Cardiac muscle cell (in vitro differentiated cells and primary cell): ENCODE measurements around the gene IGSF1. TPM values are rescaled to one million over a fixed set of nuclear protein-coding genes. Genes with fewer than 3 reads are reported as not detected.

ENCODE experiments used
- DNase-seq, 2 donors: peaks; one replicate each; pipeline versions ENCODE4 v3.0.0 to v3.0.0-alpha.2; 2010 to 2017; ENCODE audit warnings: low read depth in 1 of 2, low spot score in 1 of 2
- H3K27ac ChIP-seq: fragments of 200-600 bp; sonication (generic); 2 replicates; pipeline ENCODE4 v1.5.1; 2016
- H3K27me3 ChIP-seq: fragments of 200-600 bp; sonication (generic); 2 replicates; pipeline ENCODE4 v1.6.0; 2016; ENCODE audit warnings: control low read depth
- H3K36me3 ChIP-seq: fragments of 200-600 bp; sonication (generic); 2 replicates; pipeline ENCODE4 v1.5.1; 2016; ENCODE audit warnings: control low read depth
- H3K4me1 ChIP-seq: fragments of 200-600 bp; sonication (generic); 2 replicates; pipeline ENCODE4 v1.8.1; 2017; ENCODE audit warnings: low read depth, mild to moderate bottlenecking, mixed run types
- H3K4me3 ChIP-seq: fragments of 200-600 bp; sonication (generic); 2 replicates; pipeline ENCODE4 v1.5.1; 2016; ENCODE audit warnings: mild to moderate bottlenecking
- H3K9me3 ChIP-seq: fragments of 200-600 bp; sonication (generic); 2 replicates; pipeline ENCODE4 v1.5.1; 2017; ENCODE audit warnings: low read depth, mild to moderate bottlenecking, control low read depth
- polyA plus RNA-seq: library from polyadenylated mRNA; unstranded; fragments of >200 nt; fragmentation: Nextera tagmentation; extraction: Ambion mirVana; gene quantifications from 2 replicates; pipeline ENCODE4 v1.2.1, GENCODE V29; 2016
- total RNA-seq: library from RNA; depleted of rRNA; stranded (reverse); fragments of >200 nt; gene quantifications from 2 replicates; pipeline ENCODE4 v1.2.3, GENCODE V29; 2016
- TF ChIP-seq, protein P1 (sequence below): IDR thresholded peaks from 2 replicates; pipeline ENCODE4 v1.5.1; 2012; ENCODE audit warnings: low read depth, mild to moderate bottlenecking, low read length

Gene IGSF1
- total and polyA plus RNA-seq, 2 experiments from 2014 or later, result 6.5 TPM

DNA sequence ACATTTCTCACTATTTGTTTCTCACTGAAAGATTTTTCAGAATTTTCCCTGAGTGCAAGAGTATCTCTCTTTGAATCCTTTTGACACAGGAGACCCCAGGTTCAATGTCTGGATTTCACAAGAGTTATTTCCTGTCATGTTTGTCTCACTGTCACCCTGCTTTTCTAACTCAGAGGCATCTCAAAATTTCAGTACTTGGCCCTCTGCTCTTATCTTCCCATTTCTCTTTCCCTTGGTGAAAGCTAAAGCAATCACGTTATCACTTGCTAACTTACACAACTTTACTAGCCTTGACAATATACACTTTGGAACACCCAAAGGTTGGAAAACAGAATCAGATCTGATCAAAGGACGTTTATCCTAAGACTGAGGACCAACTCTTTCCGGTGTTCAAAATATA is 17.3 kb downstream of the IGSF1 start:
- no peak overlapping the region for H3K4me3 ChIP-seq
- peaks cover 12% of the 10 kb centered on the region for H3K4me1 ChIP-seq
- no peaks in the 10 kb centered on the region for H3K27me3 ChIP-seq
- DNase-seq, result no peak
- H3K9me3 ChIP-seq, result no peaks in the 10 kb centered on the region
- H3K36me3 ChIP-seq, result no peaks in the 10 kb centered on the region
- TF ChIP-seq, protein P1, sequence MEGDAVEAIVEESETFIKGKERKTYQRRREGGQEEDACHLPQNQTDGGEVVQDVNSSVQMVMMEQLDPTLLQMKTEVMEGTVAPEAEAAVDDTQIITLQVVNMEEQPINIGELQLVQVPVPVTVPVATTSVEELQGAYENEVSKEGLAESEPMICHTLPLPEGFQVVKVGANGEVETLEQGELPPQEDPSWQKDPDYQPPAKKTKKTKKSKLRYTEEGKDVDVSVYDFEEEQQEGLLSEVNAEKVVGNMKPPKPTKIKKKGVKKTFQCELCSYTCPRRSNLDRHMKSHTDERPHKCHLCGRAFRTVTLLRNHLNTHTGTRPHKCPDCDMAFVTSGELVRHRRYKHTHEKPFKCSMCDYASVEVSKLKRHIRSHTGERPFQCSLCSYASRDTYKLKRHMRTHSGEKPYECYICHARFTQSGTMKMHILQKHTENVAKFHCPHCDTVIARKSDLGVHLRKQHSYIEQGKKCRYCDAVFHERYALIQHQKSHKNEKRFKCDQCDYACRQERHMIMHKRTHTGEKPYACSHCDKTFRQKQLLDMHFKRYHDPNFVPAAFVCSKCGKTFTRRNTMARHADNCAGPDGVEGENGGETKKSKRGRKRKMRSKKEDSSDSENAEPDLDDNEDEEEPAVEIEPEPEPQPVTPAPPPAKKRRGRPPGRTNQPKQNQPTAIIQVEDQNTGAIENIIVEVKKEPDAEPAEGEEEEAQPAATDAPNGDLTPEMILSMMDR, result no peak
- peak overlapping the region; percentile 49 for H3K27ac ChIP-seq

DNA sequence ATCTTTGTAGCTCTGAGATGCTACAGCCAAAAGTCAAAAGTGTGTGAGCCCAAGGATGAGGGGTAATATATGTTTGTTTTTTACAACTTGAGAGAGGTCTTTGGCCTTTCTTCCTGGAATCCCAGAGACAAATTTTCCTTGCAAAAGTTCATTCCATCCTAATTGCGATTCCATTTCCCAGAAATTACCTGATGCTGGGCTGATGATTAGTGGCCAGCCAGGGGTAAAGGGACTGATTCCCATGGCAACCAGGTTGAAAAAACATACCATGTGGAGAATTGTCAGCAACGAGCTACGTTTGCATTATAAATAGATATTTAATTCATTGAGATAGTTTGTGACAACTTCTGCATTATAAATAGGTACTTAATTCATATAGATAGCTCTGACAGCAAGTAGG is 17.8 kb downstream of the IGSF1 start:
- H3K9me3 ChIP-seq, result no peaks in the 10 kb centered on the region
- DNase-seq, result no peak
- H3K36me3 ChIP-seq, result no peaks in the 10 kb centered on the region
- no peak overlapping the region for H3K4me3 ChIP-seq
- TF ChIP-seq, protein P1, result no peak
- no peaks in the 10 kb centered on the region for H3K27me3 ChIP-seq
- H3K4me1 ChIP-seq, result peaks cover 12% of the 10 kb centered on the region
- H3K27ac ChIP-seq, result no peak overlapping the region

DNA sequence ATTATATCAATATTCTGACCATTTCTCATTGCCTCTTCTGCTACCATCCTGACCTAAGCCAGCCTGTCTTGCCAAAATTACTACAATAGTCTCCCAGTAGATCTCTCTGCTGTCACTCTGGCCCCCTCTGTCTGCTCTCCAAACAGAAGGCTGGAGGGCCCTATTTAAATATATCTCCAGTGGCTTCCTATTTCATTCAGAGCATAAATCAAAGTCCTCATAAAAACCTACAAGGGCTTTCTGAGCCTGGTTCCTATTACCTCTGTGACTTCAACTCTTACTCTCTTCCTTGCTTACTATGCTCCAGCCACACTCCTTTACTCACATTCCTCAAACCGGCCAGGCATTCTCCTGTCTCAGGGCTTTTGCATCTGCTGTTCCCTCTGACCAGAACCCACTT is 19.0 kb downstream of the IGSF1 start:
- Histone ChIP-seq H3K4me1 (peaks cover 12% of the 10 kb centered on the region), H3K27me3 (no peaks in the 10 kb centered on the region), H3K9me3 (no peaks in the 10 kb centered on the region), H3K36me3 (no peaks in the 10 kb centered on the region), H3K4me3 (no peak overlapping the region), H3K27ac (no peak overlapping the region)
- TF ChIP-seq, protein P1, result no peak
- DNase-seq, result no peak

DNA sequence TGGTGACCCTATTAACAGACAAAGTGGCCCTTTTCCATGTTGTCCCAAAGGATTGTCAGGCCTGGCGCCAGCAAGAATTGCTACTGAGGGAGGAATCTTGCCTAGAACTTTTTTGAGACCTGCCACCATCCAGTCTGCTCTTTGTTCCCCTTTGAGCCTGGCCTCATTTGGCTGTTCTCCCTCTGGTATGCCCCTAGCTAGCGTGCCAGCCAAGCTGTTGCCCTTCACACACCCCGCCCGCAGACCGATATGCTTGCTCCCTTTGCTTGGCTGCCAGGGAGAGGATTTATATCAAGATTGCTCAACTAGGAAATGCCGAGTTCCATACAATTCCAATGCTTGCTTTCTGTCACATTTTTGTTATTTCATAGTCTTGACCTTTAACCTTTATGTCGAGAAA is 24.4 kb downstream of the IGSF1 start:
- Histone ChIP-seq H3K36me3 (no peaks in the 10 kb centered on the region), H3K4me1 (no peaks in the 10 kb centered on the region), H3K27ac (no peak overlapping the region), H3K9me3 (no peaks in the 10 kb centered on the region), H3K4me3 (no peak overlapping the region), H3K27me3 (no peaks in the 10 kb centered on the region)
- TF ChIP-seq, protein P1, result no peak
- DNase-seq, result no peak

DNA sequence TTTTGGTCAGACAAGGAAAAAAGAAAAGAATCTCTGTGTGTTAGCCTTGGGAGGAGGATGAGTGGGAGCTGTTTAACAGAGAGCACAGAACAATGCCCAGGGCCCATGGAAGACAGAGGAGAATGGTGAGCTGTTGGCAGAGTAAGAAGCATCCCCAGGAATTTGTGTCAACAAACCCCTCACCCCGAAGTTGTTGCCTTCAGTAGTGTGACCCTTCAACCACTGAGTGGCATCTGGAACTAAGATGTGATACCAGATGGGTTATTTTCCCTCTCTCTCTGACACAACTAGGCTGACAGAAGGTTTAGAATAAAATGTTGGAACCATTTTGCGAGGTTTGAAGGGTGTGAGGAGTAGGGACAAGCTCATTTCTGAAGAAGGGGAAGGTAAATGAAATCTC is 25.1 kb downstream of the IGSF1 start:
- DNase-seq, result no peak
- H3K36me3 ChIP-seq, result no peaks in the 10 kb centered on the region
- no peaks in the 10 kb centered on the region for H3K27me3 ChIP-seq
- no peak overlapping the region for H3K27ac ChIP-seq
- H3K4me1 ChIP-seq, result no peaks in the 10 kb centered on the region
- no peaks in the 10 kb centered on the region for H3K9me3 ChIP-seq
- TF ChIP-seq, protein P1, result no peak
- no peak overlapping the region for H3K4me3 ChIP-seq
